Muscle layer of colon (tissue), 2 donors: ENCODE data around the gene TLE6.

Experiments used
- H3K27ac ChIP-seq: one replicate; pipeline ENCODE4 v1.7.0; 2013; ENCODE audit warnings: low read depth, mild to moderate bottlenecking, low read length, moderate library complexity
- H3K27me3 ChIP-seq, 2 donors: one replicate each; pipeline ENCODE4 v1.7.0; 2013; ENCODE audit warnings: low read length in 2 of 2, mild to moderate bottlenecking in 2 of 2; ENCODE audit not compliant: insufficient read depth in 2 of 2, control insufficient read depth in 1 of 2
- H3K36me3 ChIP-seq: one replicate; pipeline ENCODE4 v1.7.0; 2013; ENCODE audit warnings: mild to moderate bottlenecking, low read length; ENCODE audit not compliant: insufficient read depth
- H3K4me1 ChIP-seq: one replicate; pipeline ENCODE4 v1.7.0; 2013; ENCODE audit warnings: mild to moderate bottlenecking, low read length; ENCODE audit not compliant: insufficient read depth
- H3K4me3 ChIP-seq, 2 donors: one replicate each; pipeline ENCODE4 v1.7.0; 2013; ENCODE audit warnings: low read length in 2 of 2, low read depth in 1 of 2, mild to moderate bottlenecking in 1 of 2, moderate library complexity in 1 of 2
- H3K9ac ChIP-seq: one replicate; pipeline ENCODE4 v1.7.0; 2013; ENCODE audit warnings: low read length
- H3K9me3 ChIP-seq: one replicate; pipeline ENCODE4 v1.7.0; 2013; ENCODE audit warnings: mild to moderate bottlenecking, low read length
- donor health status: abdominal sarcoma.
- donor health status: Adenocarcinoma of cecum.

The TLE6 gene

GRCh38 chr19:3020321-3020960 lies 43.1 kb downstream of the TLE6 start:
- H3K9me3 ChIP-seq = no peaks in the 10 kb centered on the region
- H3K27ac ChIP-seq = no peak overlapping the region
- no peaks in the 10 kb centered on the region for H3K27me3 ChIP-seq
- H3K4me1 ChIP-seq = no peaks in the 10 kb centered on the region
- H3K9ac ChIP-seq = no peak overlapping the region
- peaks cover 1% of the 10 kb centered on the region for H3K36me3 ChIP-seq
- no peak overlapping the region for H3K4me3 ChIP-seq

- Histone ChIP-seq H3K4me1 (peaks cover 6% of the 10 kb centered on the region), H3K27me3 (no peaks in the 10 kb centered on the region), H3K27ac (no peak overlapping the region), H3K4me3 (no peak overlapping the region), H3K36me3 (no peaks in the 10 kb centered on the region), H3K9me3 (no peaks in the 10 kb centered on the region), H3K9ac (no peak overlapping the region)
These were observed 47.1 kb downstream of the TLE6 start for GRCh38 chr19:3024509-3024869.

- H3K27ac ChIP-seq = no peak overlapping the region
These were observed 47.6 kb downstream of the TLE6 start for GRCh38 chr19:3024870-3025548.

DNA sequence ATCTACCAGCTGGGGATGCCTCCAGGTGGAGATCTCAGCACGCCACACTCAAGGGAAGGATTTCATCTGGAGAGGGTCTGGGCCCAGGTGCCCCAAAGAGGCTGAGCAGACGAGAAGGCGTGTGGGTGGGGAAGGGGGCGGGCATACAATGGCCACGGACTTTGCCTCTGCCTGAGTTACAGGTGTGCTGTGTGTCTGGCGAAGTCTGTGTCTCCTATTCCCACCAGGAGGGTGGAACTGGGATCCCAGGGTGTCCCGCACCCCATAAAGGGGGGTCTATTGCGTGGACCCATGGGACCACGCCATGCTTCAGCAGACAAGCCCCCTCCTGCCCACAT lies 48.2 kb downstream of the TLE6 start:
- no peak overlapping the region for H3K4me3 ChIP-seq
- no peaks in the 10 kb centered on the region for H3K36me3 ChIP-seq
- no peak overlapping the region for H3K27ac ChIP-seq
- no peak overlapping the region for H3K9ac ChIP-seq
- peaks cover 6% of the 10 kb centered on the region for H3K4me1 ChIP-seq
- H3K9me3 ChIP-seq = no peaks in the 10 kb centered on the region
- H3K27me3 ChIP-seq = no peaks in the 10 kb centered on the region

More at GRCh38 chr19:3024870-3025548, 47.6 kb downstream of the TLE6 start:
- no peaks in the 10 kb centered on the region for H3K36me3 ChIP-seq
- H3K4me3 ChIP-seq = no peak overlapping the region
- no peaks in the 10 kb centered on the region for H3K27me3 ChIP-seq
- H3K9ac ChIP-seq = no peak overlapping the region
- H3K9me3 ChIP-seq = no peaks in the 10 kb centered on the region
- peaks cover 6% of the 10 kb centered on the region for H3K4me1 ChIP-seq

DNA sequence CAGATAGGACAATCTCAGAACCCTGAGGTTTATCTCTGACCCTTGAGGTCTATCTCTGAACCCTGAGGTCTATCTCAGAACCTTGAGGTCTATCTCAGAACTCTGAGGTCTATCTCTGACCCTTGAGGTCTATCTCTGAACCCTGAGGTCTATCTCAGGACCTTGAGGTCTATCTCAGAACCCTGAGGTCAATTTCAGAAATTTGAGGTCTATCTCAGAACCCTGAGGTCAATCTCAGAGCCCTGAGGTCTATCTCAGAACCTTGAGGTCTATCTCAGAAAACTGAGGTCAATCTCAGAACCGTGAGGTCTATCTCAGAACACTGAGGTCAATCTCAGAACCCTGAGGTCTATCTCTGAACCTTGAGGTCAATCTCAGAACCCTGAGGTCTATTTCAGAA lies 49.4 kb downstream of the TLE6 start:
- no peaks in the 10 kb centered on the region for H3K36me3 ChIP-seq
- no peaks in the 10 kb centered on the region for H3K9me3 ChIP-seq
- no peaks in the 10 kb centered on the region for H3K27me3 ChIP-seq
- no peak overlapping the region for H3K4me3 ChIP-seq
- peaks cover 6% of the 10 kb centered on the region for H3K4me1 ChIP-seq
- H3K27ac ChIP-seq = no peak overlapping the region
- H3K9ac ChIP-seq = no peak overlapping the region

GRCh38 chr19:3027292-3027691 lies 49.9 kb downstream of the TLE6 start:
- Histone ChIP-seq H3K4me1 (peaks cover 6% of the 10 kb centered on the region), H3K36me3 (no peaks in the 10 kb centered on the region), H3K9me3 (no peaks in the 10 kb centered on the region), H3K4me3 (no peak overlapping the region), H3K27ac (no peak overlapping the region), H3K27me3 (no peaks in the 10 kb centered on the region), H3K9ac (no peak overlapping the region)

GRCh38 chr19:3027981-3028304 lies 50.6 kb downstream of the TLE6 start:
- H3K9me3 ChIP-seq = no peaks in the 10 kb centered on the region
- H3K4me1 ChIP-seq = peaks cover 6% of the 10 kb centered on the region
- no peak overlapping the region for H3K27ac ChIP-seq
- H3K36me3 ChIP-seq = no peaks in the 10 kb centered on the region
- H3K27me3 ChIP-seq = no peaks in the 10 kb centered on the region
- peak overlapping the region in 1 of 2 donors; percentile 60 for H3K4me3 ChIP-seq
- H3K9ac ChIP-seq = no peak overlapping the region

- H3K4me1 ChIP-seq = peaks cover 6% of the 10 kb centered on the region
- H3K27ac ChIP-seq = peak overlapping the region; percentile 75
- no peaks in the 10 kb centered on the region for H3K36me3 ChIP-seq
- H3K27me3 ChIP-seq = no peaks in the 10 kb centered on the region
- peak overlapping the region; percentile 53 for H3K9ac ChIP-seq
- no peaks in the 10 kb centered on the region for H3K9me3 ChIP-seq
- peak overlapping the region; percentile 60 to 96 for H3K4me3 ChIP-seq
These were observed 51.1 kb downstream of the TLE6 start for GRCh38 chr19:3028305-3029064.

GRCh38 chr19:3029065-3029923 lies 51.9 kb downstream of the TLE6 start, which contains the start of gene TLE2:
Gene TLE2 (minus strand): TSS chr19:3029280. CDS start chr19:3028904, 376 bp downstream.
- H3K9me3 ChIP-seq = no peaks in the 10 kb centered on the region
- peak within 1 kb of the TSS; percentile 75 for H3K27ac ChIP-seq
- no peaks in the 10 kb centered on the region for H3K27me3 ChIP-seq
- no peaks in the 10 kb centered on the region for H3K36me3 ChIP-seq
- peaks cover 8% of the 10 kb centered on the region for H3K4me1 ChIP-seq
- peak within 1 kb of the TSS; percentile 60 to 96 for H3K4me3 ChIP-seq
- peak within 1 kb of the TSS; percentile 53 for H3K9ac ChIP-seq

DNA sequence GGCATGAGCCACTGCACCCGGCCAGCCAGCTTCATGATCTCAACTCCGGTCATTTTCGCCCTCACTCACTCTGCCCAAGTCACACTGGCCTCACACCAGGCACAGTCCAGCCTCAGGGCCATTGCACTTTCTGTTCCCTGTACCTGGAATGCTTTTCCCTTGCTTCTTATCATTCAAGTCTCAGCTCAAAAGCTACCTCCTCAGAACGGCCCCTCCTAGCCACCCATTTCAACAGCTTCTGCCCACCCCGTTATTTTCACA lies 54.2 kb downstream of the TLE6 start:
- H3K9me3 ChIP-seq = no peaks in the 10 kb centered on the region
- no peaks in the 10 kb centered on the region for H3K27me3 ChIP-seq
- H3K36me3 ChIP-seq = no peaks in the 10 kb centered on the region
- no peak overlapping the region for H3K27ac ChIP-seq
- H3K4me3 ChIP-seq = no peak overlapping the region
- H3K4me1 ChIP-seq = peaks cover 20% of the 10 kb centered on the region
- no peak overlapping the region for H3K9ac ChIP-seq

DNA sequence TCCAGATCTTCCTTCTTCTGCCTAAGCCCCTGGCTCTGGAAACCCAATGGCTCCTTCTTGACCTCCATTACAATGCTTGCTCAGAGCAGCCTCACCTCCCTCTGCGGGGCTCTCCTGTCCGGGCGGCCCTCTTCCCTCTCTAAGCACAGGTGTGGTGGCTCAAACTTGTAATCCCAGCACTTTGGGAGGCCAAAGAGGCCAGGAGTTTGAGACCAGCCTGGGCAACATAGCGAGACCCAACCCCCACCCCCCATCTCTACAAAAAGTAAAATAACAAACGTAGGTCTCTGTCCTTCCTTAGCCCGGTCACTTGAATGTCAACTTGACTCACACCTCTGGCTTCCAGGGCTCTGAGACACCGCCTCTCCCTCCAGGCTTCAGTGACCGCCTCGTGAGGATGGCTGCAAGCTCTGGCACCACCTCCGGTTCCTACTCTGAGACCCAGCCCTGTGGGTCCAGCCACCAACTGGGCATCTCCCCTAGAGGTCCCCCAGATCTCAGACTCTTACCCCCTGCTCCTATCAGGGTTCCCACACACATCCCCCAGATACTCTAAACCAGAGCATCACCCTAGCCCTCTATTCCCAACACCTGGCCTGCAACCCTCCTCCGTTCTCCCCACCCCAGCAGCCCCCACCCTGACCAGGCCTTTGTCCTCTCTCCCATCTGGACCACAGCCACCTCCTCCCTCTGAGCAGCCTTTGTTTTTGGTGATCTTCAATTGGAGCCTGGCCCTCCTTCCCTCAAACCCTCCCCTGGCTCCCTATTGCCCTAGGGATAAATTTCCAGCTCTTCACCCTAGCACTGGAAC lies 56.4 kb downstream of the TLE6 start:
- no peaks in the 10 kb centered on the region for H3K36me3 ChIP-seq
- peaks cover 16% of the 10 kb centered on the region for H3K4me1 ChIP-seq
- no peaks in the 10 kb centered on the region for H3K27me3 ChIP-seq
- H3K9me3 ChIP-seq = no peaks in the 10 kb centered on the region
- no peak overlapping the region for H3K4me3 ChIP-seq
- H3K9ac ChIP-seq = no peak overlapping the region
- peak overlapping the region; percentile 23 for H3K27ac ChIP-seq
